GM12801 (cell line): Measurements from ENCODE around the gene POLR2I.

Experiments
- TF ChIP-seq, protein P1 (sequence below): IDR thresholded peaks from one replicate; pipeline ENCODE4 v1.5.1; 2011; ENCODE audit warnings: control low read depth; ENCODE audit not compliant: insufficient read length; ENCODE audit errors: extremely low read depth

Gene POLR2I

DNA sequence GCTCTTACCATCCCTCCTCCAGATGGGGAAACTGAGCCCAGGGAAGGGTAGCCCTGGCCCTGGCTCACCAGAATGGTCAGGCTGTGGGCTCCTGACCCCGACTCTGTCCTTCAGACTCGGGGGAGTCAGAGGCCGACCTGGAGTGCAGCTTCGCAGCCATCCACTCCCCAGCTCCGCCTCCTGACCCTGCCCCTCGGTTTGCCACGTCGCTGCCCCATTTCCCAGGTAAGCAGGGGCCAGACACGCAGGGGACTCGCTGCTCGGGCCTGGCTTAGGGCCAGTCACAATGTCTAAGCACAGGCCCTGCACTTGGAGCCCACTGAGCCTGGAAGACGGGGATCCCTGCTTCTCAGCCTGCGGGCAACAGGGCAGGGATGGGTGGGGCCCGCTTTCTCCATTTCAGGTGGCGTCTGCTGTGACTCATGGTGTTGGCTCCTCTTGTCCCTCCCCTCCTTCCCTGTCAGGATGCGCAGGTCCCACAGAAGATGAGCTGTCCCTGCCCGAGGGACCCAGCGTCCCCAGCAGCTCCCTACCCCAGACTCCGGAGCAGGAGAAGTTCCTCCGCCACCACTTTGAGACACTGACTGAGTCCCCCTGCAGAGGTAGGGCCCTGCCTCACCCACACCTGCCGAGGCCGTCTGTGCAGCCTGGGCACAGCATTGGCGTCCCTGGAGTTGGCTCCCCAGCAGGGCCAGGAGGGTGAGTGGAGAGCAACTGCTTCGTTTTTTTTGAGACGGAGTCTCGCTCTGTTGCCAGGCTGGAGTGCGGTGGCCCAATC is 12.9 kb downstream of the POLR2I start:
- TF ChIP-seq, protein P1, sequence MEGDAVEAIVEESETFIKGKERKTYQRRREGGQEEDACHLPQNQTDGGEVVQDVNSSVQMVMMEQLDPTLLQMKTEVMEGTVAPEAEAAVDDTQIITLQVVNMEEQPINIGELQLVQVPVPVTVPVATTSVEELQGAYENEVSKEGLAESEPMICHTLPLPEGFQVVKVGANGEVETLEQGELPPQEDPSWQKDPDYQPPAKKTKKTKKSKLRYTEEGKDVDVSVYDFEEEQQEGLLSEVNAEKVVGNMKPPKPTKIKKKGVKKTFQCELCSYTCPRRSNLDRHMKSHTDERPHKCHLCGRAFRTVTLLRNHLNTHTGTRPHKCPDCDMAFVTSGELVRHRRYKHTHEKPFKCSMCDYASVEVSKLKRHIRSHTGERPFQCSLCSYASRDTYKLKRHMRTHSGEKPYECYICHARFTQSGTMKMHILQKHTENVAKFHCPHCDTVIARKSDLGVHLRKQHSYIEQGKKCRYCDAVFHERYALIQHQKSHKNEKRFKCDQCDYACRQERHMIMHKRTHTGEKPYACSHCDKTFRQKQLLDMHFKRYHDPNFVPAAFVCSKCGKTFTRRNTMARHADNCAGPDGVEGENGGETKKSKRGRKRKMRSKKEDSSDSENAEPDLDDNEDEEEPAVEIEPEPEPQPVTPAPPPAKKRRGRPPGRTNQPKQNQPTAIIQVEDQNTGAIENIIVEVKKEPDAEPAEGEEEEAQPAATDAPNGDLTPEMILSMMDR = no peak

- TF ChIP-seq, protein P1 = no peak
These were observed 14.2 kb downstream of the POLR2I start for GRCh38 chr19:36100476-36100875.

GRCh38 chr19:36099166-36099785 is 15.4 kb downstream of the POLR2I start:
- TF ChIP-seq, protein P1 = no peak

- TF ChIP-seq, protein P1 = no peak
These were observed 17.6 kb downstream of the POLR2I start for GRCh38 chr19:36097036-36097435.

- TF ChIP-seq, protein P1 = no peak
These were observed 21.0 kb downstream of the POLR2I start for GRCh38 chr19:36093687-36094086.

GRCh38 chr19:36093146-36093662 is 21.5 kb downstream of the POLR2I start:
- TF ChIP-seq, protein P1 = no peak

GRCh38 chr19:36092566-36092965 is 22.1 kb downstream of the POLR2I start:
- TF ChIP-seq, protein P1 = no peak
